Stimulated activated CD4-positive, alpha-beta T cell treated with anti-CD3 and anti-CD28 coated beads, Interleukin-2, amount 100 ng/mL, for 24 hours (primary cell): ENCODE measurements around the gene TKTL2.
A peak's percentile ranks its signal among the peaks of the same experiment; 100 is the strongest.
"Not testable (repeated sequence)": the region's sequence is repeated elsewhere in the genome, so short reads cannot be mapped to it uniquely, and the experiment has no call there.

ENCODE experiments used
- DNase-seq, 2 donors: peaks; one replicate each; pipeline ENCODE4 v3.0.0-alpha.2; 2020

TKTL2 gene

GRCh38 chr4:163473576-163473975 is at the start of gene TKTL2:
TSS of gene TKTL2 (minus strand) at chr4:163473754. CDS start at chr4:163473734, 20 bp downstream.
- no peak for DNase-seq

GRCh38 chr4:163515198-163515597 is 41.6 kb upstream of the TKTL2 start:
- DNase-seq: no peak

GRCh38 chr4:163505374-163505773 is 31.8 kb upstream of the TKTL2 start:
- no peak for DNase-seq

GRCh38 chr4:163500586-163500985 is 27.0 kb upstream of the TKTL2 start:
- no peak for DNase-seq

GRCh38 chr4:163495900-163496299 is 22.3 kb upstream of the TKTL2 start:
- no peak for DNase-seq

GRCh38 chr4:163494360-163495241 is 21.0 kb upstream of the TKTL2 start, which contains the start of gene TMA16:
TSS of gene TMA16 (plus strand) at chr4:163494690. CDS start at chr4:163494802, 112 bp downstream.
- DNase-seq: peak; percentile 86

GRCh38 chr4:163493643-163494359 is 20.2 kb upstream of the TKTL2 start:
- peak in 1 of 2 donors; percentile 23 for DNase-seq

GRCh38 chr4:163492951-163493504 is 19.5 kb upstream of the TKTL2 start:
- DNase-seq: no peak

GRCh38 chr4:163489929-163490328 is 16.4 kb upstream of the TKTL2 start:
- DNase-seq: no peak

- DNase-seq: no peak
Observed at GRCh38 chr4:163486321-163486720, 12.8 kb upstream of the TKTL2 start.

GRCh38 chr4:163485589-163485988 is 12.0 kb upstream of the TKTL2 start:
- no peak for DNase-seq

- DNase-seq: peak; percentile 55 to 66
Observed at GRCh38 chr4:163484906-163485305, 11.4 kb upstream of the TKTL2 start.

GRCh38 chr4:163482190-163482589 is 8.6 kb upstream of the TKTL2 start:
- no peak for DNase-seq

GRCh38 chr4:163476761-163477438 is 3.3 kb upstream of the TKTL2 start:
- DNase-seq: no peak

GRCh38 chr4:163474027-163474426 is 473 bp upstream of the TKTL2 start:
- no peak for DNase-seq

- DNase-seq: no peak
Observed at GRCh38 chr4:163473130-163473529, 424 bp downstream of the TKTL2 start.

- no peak for DNase-seq
Observed at GRCh38 chr4:163470391-163470790, 3.2 kb downstream of the TKTL2 start.

- no peak for DNase-seq
Observed at GRCh38 chr4:163467082-163467770, 6.3 kb downstream of the TKTL2 start.

GRCh38 chr4:163462556-163462955 is 11.0 kb downstream of the TKTL2 start:
- no peak for DNase-seq

GRCh38 chr4:163448540-163449203 is 24.9 kb downstream of the TKTL2 start:
- no peak for DNase-seq

- DNase-seq: no peak
Observed at GRCh38 chr4:163447481-163447880, 26.1 kb downstream of the TKTL2 start.

GRCh38 chr4:163447023-163447422 is 26.5 kb downstream of the TKTL2 start:
- not testable (repeated sequence) for DNase-seq
